ENCODE data around the gene MVB12B.

Gene MVB12B

GRCh38 chr9:126304207-126304970 lies 22.2 kb upstream of the MVB12B start:
- DNase-seq: no peak

GRCh38 chr9:126304971-126305320 lies 21.7 kb upstream of the MVB12B start:
- no peak for DNase-seq

- no peak for DNase-seq
Observed at GRCh38 chr9:126306071-126306647, 20.5 kb upstream of the MVB12B start.

GRCh38 chr9:126307322-126308061 lies 19.1 kb upstream of the MVB12B start:
- no peak for DNase-seq

- DNase-seq: no peak
Observed at GRCh38 chr9:126309427-126310189, 17.0 kb upstream of the MVB12B start.

- DNase-seq: no peak
Observed at GRCh38 chr9:126312584-126313551, 13.8 kb upstream of the MVB12B start.

GRCh38 chr9:126316085-126316655 lies 10.5 kb upstream of the MVB12B start:
- no peak for DNase-seq

- DNase-seq: peak; percentile 73
Observed at GRCh38 chr9:126317513-126317912, 9.1 kb upstream of the MVB12B start.

GRCh38 chr9:126318858-126319257 lies 7.8 kb upstream of the MVB12B start:
- no peak for DNase-seq

- no peak for DNase-seq
Observed at GRCh38 chr9:126319671-126320070, 7.0 kb upstream of the MVB12B start.

- DNase-seq: peak; percentile 50
Observed at GRCh38 chr9:126320158-126320922, 6.3 kb upstream of the MVB12B start.

- DNase-seq: no peak
Observed at GRCh38 chr9:126321742-126322141, 4.9 kb upstream of the MVB12B start.

GRCh38 chr9:126325821-126326220 lies 808 bp upstream of the MVB12B start:
- DNase-seq: no peak

- peak; percentile 67 for DNase-seq
Observed at GRCh38 chr9:126327006-126327713, 531 bp downstream of the MVB12B start.

GRCh38 chr9:126327714-126328185 lies 1.1 kb downstream of the MVB12B start:
- no peak for DNase-seq

- DNase-seq: no peak
Observed at GRCh38 chr9:126328407-126328806, 1.8 kb downstream of the MVB12B start.

GRCh38 chr9:126329476-126330275 lies 3.0 kb downstream of the MVB12B start:
- DNase-seq: no peak

- no peak for DNase-seq
Observed at GRCh38 chr9:126330536-126330935, 3.9 kb downstream of the MVB12B start.

Data from activated effector memory CD4-positive, alpha-beta T cell treated with anti-CD3 and anti-CD28 coated beads, Interleukin-2, amount 50 U/mL, for 16 hours (primary cell).